GM21390 (cell line): ENCODE measurements around the gene BANK1.

Source experiments
- ATAC-seq: cut with Tn5 transposase; IDR thresholded peaks from one replicate; pipeline ENCODE4 v1.9.1; 2021; ENCODE audit not compliant: unreplicated experiment

BANK1 gene

GRCh38 chr4:102022343-102022742 lies 231.8 kb downstream of the BANK1 start:
- ATAC-seq: no peak

DNA sequence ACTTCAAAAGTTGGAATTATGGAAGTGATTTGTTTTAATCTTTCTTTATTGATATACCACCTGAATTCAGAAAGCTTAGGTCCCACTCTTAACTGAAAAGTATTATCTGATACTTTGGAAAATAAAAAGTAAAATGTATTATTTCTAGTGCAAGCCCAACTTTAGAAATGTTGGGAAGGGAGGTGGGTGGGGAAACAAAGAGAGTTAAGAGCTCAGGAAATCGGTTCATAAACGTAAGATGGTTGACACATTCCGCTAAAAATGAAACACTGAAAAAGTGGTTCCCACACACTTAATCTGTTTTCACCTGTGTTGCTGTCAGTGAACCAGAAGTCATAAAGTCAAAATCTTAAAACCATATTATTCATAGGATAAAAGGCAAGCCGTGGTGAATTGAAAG lies 237.4 kb downstream of the BANK1 start:
- ATAC-seq: no peak

- ATAC-seq: no peak
These were observed 240.9 kb downstream of the BANK1 start for GRCh38 chr4:102031406-102031805.

DNA sequence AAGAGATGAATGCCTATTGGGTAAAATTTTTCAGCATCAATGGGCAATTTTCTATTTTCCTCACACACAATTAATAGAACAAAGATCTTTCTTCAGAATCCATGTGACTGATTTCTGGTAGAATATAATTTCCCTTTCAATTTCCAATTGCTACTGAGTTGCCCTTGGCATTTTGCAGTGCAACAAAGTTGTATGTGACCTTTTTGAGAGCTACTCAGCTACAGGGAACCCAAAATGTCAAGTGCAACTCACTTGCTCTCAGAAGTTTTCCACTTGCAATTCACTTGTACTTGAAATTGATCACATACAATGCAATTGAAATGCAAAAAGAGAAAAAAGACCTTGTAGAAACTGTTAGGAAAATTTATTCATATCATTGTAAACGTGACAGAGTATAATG lies 245.5 kb downstream of the BANK1 start:
- no peak for ATAC-seq

GRCh38 chr4:102036619-102037376 lies 246.3 kb downstream of the BANK1 start:
- ATAC-seq: no peak

- peak; percentile 55 for ATAC-seq
These were observed 247.0 kb downstream of the BANK1 start for GRCh38 chr4:102037566-102037965.

GRCh38 chr4:102042871-102043802 lies 252.6 kb downstream of the BANK1 start:
- no peak for ATAC-seq

GRCh38 chr4:102047616-102048015 lies 257.1 kb downstream of the BANK1 start:
- no peak for ATAC-seq

- no peak for ATAC-seq
These were observed 265.3 kb downstream of the BANK1 start for GRCh38 chr4:102055805-102056204.

DNA sequence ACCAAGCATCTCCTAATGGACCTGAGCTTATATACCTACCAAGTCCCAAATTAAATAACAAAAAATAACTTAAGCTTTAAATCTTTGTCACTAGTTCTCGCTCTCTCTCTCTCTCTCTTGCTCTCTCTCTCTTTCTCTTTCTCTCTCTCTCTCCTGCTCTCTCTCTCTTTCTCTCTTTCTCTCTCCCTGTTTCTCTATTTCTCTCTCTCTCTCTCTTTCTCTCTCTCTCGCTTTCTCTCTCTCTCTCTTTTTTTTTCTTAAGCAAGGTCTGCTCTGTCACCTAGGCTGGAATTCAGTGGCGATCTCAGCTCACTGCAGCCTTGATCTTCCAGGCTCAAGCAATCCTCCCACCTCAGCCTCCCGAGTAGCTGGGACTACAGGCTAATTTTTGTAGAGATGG lies 266.6 kb downstream of the BANK1 start:
- no peak for ATAC-seq

DNA sequence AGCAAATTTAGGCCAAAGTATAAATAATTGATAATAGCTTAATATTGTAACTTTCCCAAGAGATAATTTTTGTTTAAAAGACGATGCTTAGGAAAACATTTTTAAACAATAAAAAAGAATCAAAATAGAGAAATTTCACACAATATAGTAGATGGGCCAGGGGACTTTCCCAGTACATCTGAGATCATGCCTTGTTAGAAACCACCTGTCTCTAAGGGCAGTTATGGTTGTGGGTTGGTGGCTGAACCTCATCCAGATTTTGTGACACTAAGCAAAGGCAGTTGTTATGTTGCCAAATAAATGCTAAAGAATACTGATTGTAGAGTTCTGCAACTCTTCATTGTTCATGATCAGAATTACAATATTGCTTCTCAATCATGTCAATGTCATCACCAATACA lies 270.6 kb downstream of the BANK1 start:
- ATAC-seq: no peak

DNA sequence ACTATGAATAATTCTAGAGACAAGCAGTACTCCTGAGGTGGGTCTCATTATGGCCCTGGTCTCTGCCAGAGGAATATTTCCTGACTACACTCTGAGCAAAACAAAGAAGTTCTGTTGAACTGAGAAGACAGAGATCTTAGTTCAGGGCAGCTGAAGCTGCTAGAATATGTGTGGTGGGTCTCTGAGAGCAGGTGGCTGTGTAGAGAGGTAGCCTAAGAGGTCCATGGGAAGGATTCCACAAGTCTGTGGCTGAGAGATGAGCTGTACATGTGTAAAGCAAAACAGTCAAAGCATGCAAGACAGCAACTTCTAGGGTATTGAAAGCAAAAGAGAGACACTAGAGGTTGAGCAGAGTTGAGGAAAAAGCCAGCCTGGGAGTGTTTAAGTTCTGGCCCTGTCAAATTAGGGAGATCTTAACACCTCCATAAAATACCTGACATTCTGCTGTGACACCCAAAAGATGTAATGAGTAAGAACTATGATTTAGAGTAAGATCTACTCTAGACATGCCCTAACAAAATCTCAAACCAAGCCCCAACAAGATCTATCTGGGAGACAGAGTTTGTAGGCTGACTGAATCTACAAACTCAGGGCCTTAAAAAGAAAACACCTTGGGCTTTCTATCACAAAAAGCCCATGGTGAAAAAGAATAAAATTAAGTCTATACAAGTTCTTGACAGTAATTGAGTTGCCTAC lies 274.4 kb downstream of the BANK1 start:
- ATAC-seq: no peak

DNA sequence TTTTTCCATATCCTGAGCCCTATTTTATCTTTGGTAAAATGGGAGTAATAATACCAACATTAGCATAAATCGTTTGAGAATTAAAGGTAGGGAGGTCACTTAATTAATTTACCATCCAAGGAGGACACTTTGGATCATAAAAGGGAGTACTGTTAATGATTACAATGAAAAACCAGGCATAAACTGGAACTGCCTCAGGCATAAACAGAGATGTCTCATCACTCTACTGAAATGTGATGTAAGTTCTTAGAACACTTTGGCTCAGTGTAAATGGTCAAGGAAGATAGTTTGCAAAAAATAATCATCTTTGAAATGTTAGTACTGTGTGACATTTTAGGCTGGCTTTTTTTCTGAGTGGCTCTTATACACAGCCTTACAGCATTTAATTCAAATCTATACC lies 286.1 kb downstream of the BANK1 start:
- no peak for ATAC-seq

DNA sequence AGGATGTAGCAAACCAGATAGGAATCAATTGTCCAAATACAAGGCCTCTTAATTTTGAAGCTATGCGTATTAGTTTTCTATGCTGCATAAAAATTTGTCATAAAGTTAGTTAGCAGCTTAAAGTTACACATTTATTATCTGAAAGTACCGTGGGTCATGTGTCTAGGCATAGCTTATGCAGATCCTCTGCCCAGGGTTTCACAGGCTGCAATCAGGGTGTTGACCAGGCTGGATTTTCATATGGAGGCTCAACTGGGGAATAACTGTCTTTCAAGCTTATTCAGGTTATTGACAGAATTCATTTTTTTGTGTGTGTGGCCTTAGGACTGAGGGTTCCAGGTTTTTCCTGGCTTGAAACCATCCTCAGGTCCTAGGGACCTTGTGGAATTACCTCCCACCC lies 289.7 kb downstream of the BANK1 start:
- ATAC-seq: no peak

DNA sequence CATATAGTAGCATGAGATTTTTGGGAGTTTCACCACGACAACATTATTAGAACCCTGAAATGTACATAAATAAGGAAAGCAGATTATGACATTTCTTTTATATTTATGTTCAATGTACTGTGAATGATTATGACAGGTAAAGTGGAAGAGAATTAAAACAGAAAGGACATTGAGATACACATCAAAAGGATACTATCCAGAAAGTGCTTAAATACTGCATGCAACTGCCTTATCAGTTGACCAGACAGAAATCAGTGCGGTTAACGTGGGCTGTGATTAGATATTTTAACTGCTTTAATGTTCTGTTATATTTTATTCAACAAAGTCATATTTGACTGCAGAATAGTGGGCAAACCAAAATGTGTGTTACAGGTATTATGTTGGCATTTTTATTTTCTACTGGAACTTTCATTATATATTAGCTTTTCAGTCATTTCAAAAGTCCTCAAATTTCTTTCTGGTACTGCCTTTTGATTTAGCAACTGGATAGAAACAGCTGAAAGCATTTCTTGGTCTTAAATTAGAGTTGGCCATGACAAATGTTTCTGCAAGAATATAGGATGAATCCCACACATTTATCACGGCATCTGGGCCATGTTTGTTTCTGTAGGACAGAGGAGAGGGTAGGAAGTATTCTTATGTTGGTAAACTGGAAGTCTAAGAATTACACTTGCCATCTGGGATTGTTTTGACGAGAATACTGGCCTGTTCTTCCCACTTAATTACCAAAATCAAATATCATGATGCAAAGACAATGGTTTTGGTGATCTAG lies 299.5 kb downstream of the BANK1 start:
- no peak for ATAC-seq

GRCh38 chr4:102091656-102092055 lies 301.1 kb downstream of the BANK1 start:
- ATAC-seq: no peak

GRCh38 chr4:102094481-102094880 lies 304.0 kb downstream of the BANK1 start:
- ATAC-seq: no peak

- no peak for ATAC-seq
These were observed 312.8 kb downstream of the BANK1 start for GRCh38 chr4:102103368-102103767.

- ATAC-seq: no peak
These were observed 313.7 kb downstream of the BANK1 start for GRCh38 chr4:102104278-102104677.

DNA sequence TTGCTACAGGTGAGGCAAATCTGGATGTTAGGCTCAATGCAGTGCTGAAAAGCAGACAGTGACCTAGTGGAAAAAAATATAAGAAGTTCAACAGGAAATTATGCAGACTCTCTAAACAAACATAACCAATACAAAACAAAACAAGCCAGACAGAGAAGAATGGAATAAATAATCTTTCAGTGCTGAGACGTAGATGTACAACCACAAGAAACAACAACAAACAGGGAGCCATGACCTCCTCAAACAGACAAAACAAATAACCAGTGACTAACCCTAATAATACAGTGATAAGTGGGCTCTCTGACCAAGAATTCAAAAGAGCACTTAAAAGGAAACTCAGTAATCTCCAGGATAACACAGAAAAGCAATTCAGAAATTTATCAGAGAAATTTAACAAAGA lies 315.5 kb downstream of the BANK1 start:
- ATAC-seq: no peak

DNA sequence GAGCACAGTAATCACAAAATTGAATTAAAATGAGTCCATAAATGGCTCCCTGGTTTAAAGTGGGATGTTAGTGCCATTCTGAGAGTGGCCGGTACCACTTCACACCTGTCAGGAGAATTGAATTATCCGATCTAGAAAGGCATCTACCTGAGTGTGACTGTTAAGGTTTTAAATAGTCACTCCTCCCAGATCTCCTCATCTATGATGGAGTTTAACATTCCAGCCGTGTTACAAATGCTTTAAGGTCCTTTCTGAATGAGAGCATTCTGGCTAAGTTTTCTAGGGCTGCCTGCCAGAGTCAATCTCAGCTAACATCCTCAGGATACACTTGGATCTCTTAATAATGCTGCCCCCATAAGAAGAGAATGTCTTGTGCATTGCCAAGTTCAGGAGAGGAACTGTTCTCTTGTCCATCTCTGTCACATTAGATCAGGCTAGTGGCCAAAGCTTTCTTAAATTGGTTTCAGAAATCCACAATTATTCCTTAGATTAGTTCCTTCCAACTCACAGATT lies 323.6 kb downstream of the BANK1 start:
- ATAC-seq: no peak
